NCI-H2029 (cell line): ENCODE measurements around the gene ABTB2.

Source experiments
- DNase-seq: peaks from one replicate; lab custom pipeline; 2025; lab: John Stamatoyannopoulos, UW

ABTB2 gene

DNA sequence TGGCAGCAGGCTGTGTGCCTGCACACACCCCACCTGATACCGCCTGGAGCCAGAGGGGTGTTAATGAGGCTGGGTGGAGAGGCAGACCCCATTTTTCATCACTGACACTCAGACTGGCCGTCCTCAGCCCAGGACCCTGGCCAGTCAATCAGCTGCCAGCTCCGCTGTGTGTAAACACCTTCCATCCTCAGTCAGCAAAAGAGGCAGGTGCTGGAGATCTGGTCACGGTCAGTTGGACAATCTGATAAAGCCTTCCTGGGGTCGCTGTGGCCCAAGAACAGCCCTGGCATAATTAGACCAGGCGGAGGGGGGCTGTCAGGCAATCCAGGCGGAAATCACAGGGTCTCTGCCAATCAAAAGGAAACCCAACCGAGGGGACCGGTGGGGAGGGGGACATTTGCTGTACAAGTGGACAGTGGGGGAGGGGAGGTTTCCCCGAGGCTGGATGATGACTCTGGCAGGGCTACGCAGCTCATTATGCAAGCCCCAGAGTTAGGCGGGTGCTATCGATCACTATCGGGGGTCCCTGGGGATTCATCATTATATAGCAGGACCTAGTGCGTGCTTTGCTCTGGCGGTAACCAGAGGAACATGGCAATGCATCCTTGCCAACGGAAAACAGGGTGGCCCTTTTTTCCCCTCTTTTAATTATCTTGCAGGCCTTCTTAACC lies 72.9 kb downstream of the ABTB2 start:
- DNase-seq: peak; percentile 29

DNA sequence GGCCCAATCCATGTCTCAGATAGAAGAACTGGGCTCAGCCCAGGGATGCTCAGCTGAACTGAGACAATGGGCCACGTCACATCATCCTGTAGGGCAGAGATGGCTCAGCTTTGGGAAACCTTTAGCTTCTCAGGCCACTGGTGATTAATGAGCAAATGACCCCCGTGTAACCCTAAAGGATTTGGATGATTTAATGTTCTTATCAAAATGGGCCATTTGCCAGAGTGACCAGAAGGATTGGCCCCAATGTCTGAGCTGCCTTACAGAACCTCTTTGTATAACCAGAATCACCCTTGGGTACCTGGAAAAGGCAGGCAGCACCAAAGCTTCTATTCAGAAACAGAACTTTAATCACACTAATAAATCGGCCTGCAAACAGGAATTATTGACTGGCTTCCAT lies 73.7 kb downstream of the ABTB2 start:
- DNase-seq: no peak

GRCh38 chr11:34280945-34281872 lies 76.6 kb downstream of the ABTB2 start:
- DNase-seq: no peak

GRCh38 chr11:34278693-34279297 lies 79.0 kb downstream of the ABTB2 start:
- DNase-seq: no peak

- DNase-seq: no peak
These were observed 79.6 kb downstream of the ABTB2 start for GRCh38 chr11:34278175-34278574.

- no peak for DNase-seq
These were observed 80.6 kb downstream of the ABTB2 start for GRCh38 chr11:34277171-34277570.

- DNase-seq: no peak
These were observed 81.4 kb downstream of the ABTB2 start for GRCh38 chr11:34276352-34276864.

GRCh38 chr11:34275486-34275885 lies 82.3 kb downstream of the ABTB2 start:
- DNase-seq: no peak

DNA sequence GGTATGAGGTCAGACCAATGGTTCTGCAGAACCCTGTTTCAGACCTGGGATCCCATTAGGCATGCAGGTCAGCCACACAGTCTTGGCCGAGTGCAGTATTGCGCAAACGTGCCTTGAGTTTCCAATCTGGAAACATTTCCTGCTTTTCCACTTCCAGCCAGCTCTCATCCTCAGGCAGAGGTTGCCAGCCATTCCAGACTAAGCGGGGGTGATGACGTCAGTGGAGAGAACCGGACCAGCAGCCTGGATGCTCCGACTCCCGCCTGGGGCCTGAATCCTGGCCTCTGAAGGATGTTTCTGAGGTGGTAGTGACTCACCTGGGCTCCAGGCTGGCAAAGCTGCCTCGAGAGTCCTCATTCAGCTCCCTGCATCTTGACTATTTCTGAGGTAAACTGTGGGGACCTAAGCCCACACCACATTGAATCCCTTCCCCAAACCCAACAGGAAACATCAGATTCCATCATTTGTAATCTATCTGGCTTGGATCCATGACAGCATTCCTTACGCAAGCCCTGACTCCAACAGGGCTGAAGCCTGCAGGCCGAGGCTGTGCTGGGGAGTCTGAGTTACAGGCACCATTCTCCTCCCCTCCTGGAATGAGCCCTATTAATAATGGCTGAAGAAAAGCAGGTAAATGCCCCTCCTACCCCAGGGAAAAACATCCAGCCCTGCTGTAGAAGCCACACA lies 83.0 kb downstream of the ABTB2 start:
- DNase-seq: peak; percentile 92

- no peak for DNase-seq
These were observed 84.7 kb downstream of the ABTB2 start for GRCh38 chr11:34273099-34273498.

DNA sequence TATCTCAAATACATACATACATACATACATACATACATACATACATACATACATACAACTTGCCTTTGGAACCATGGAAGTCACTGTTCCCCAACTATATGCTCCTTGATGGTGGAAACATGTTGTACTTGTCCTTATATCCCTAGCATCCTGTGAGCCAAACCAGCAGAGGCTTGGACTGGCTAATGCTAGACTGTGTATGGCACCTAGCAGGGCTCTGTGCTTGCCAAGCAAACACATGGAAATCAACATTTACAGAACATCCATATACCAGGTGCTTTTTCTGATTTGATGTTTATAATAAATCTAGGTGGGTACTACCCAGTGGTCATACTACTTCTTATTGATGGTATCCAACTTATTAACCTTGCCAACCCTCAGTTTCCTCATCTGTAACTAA lies 86.1 kb downstream of the ABTB2 start:
- no peak for DNase-seq

GRCh38 chr11:34270711-34271110 lies 87.1 kb downstream of the ABTB2 start:
- DNase-seq: no peak

- no peak for DNase-seq
These were observed 88.0 kb downstream of the ABTB2 start for GRCh38 chr11:34269694-34270245.

DNA sequence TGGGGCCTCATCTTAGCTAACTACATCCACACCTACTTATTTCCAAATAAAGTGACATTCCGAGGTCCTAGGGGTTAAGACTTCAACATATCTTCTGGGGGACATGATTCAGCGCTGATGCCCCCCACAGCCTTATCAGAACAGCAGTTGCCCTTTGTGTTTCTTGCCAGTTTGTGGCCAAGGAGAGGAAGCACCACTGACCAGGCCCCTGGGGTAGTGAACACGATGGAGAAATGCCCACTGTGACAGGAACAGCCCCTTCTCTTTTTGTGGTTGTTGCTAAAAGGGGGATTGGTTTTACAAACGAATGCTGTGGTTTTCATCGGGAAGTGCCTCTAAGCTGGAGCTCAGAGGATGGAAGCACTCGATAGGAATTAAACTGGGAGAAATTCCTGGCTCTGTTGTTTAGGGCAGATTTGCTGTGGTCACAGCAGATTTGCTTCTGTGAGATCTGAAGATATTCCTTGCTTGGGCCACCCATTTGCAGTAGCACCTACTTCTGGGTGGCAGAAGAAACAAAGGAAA lies 88.8 kb downstream of the ABTB2 start:
- no peak for DNase-seq

- DNase-seq: no peak
These were observed 90.4 kb downstream of the ABTB2 start for GRCh38 chr11:34267417-34267816.

DNA sequence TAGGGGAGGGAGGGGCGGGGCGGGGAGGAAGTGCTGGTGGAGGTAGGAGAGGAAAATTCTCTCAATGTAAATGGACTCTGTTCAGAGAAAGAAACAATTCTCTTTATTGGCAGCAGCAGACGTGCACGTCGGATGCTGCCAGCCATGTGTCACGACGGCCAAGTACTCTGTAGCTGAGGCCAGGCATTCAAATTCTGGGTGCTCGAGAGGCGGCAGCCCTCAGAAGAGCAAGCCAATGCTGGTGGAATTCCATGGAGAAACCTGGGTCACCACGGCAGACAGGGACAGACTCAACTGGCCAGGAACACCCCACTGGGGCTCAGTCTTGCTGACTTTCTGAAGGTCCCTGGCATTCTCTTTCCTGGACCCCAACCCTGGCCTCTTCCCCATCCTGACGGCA lies 90.8 kb downstream of the ABTB2 start:
- no peak for DNase-seq

DNA sequence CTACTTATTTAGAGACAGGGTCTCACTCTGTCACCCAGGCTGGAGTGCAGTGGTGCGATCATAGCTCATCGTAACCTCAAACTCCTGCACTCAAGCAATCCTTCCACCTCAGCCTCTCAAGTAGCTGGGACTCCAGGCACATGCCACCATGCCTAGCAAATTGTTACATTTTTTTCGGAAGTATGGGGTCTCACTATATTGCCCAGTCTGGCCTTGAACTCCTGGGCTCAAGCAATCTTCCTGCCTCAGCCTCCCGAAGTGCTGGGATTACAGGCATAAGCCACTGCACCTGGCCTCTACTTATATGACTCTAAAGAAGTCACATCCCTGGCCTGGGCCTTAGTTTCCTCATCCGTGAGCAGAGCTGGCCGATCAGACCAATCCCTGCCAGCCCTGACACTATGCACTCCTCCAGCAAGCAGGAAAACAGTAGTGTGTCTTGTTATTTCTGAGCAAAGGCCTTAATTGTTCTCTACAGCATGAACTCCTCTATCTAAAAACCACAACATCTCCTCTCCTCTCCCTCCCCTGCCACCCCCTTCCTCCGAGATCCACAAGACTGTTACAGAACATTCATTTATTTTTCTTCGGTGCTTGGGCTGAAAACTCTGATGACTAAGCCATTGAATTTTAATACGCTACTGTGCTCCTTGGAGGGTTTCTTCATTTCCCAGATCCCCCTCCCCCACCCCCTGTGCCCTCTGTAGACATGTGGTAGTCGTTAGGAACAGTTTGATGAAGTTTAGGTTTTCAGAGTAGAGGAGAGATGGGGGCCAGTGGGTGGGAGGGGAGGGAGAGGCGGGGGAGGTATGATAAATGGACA lies 91.5 kb downstream of the ABTB2 start:
- no peak for DNase-seq

- DNase-seq: no peak
These were observed 93.3 kb downstream of the ABTB2 start for GRCh38 chr11:34264303-34265110.

- peak; percentile 94 for DNase-seq
These were observed 94.2 kb downstream of the ABTB2 start for GRCh38 chr11:34263441-34264091.
